ENCODE data around the gene BMS1.

The BMS1 gene

GRCh38 chr10:42878134-42878820 is 95.7 kb downstream of the BMS1 start:
- intact Hi-C loops (cut with DNase I) = no loop called here
- DNase-seq = no peak

DNA sequence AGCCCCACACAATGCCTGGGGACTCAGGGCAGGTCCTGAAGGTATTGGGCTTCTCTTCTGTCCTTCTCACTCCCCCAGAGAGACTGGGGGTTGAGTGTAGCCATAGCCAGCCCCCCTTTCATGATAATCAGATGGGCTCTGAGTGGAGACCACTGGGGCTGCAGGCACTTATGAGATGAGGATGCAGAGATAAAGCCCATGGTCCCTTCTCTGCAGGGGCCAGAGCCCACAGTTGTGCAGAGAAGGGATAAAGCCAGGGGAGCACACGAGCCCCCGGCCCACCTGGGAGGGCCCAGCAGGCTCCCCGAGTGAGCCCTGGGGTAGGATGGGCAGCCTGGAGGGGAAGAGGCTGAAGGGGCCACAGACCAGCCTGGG is 96.2 kb downstream of the BMS1 start:
- intact Hi-C loops (cut with DNase I) = no loop called here

DNA sequence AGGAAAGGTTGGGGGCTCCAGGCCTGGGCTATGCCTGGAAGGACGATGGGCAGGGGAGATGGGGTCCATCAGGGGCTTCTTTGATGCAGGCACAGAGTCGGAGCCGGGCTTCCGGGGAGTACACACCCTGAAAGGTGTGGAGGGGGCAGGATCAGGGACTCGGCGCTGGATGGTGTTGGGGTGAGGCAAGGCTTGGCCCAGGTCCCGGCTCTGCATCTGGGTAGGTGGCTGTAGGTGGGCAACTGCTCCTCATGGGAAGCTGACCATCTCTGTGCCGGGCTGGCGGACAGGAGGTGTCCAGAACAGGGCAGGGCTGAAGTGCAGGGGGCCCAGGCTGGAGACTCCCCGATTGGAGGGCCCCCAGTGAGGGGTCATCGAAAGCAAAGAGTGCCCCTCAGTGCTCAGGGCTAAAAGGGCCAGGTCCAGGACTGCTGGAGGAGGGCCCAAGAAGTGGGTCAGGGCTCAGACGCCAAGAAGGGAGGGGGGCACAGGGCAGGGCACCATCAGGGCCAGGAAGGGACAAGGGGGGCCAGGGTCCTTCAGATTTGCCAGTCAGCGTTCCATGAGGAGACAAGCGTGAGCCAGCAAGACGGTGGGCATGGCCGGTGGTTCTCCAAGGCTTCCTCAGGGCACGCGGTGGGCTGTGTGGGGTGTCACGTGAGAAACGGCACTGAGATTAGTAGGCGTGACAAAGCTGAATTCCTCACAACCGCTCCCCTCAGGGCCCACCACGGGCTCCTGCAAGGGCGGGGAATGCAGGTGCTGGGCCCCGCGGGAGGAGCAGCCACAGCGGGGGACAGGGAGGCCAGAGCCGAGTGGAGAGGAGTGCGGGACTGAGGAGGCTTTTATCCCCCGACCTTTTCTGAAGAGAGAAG is 97.0 kb downstream of the BMS1 start:
- no peak for DNase-seq
- intact Hi-C loops (cut with DNase I) = no loop called here

More for the DNA sequence above, 96.2 kb downstream of the BMS1 start:
- DNase-seq = no peak

GRCh38 chr10:42880255-42880620 is 97.6 kb downstream of the BMS1 start:
- no peak for DNase-seq

DNA sequence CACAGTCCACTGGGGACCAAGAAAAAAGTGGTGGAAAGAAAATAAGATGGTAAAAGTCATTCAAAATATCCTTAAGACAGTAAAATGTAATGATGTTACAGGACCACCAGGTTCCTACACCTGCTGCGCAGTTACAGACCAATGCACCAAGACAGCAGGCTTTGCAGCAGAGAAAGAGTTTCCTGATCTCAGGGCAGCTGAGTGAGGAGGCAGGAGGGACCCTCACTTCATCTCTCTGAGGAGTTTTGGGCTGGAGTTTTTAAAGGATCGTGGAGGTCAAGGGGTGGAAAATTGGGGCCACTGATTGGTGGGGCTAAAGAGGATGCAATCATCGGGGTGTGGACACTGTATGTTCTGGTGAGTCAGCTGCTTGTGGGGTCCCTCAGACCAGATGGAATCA is 100.0 kb downstream of the BMS1 start:
- DNase-seq = no peak
- intact Hi-C loops (cut with DNase I) = no loop called here

More at GRCh38 chr10:42880255-42880620, 97.6 kb downstream of the BMS1 start:
- intact Hi-C loops (cut with DNase I) = no loop called here
